ENCODE data around the gene CCL4. TPM values are rescaled to one million over a fixed set of nuclear protein-coding genes. Genes with fewer than 3 reads are reported as not detected.
"Not testable (repeated sequence)": the region's sequence is repeated elsewhere in the genome, so short reads cannot be mapped to it uniquely, and the experiment has no call there.

CCL4 gene
- total RNA-seq (2014; rRNA removed; shearing (Covaris generic)): not detected in 2 replicates

DNA sequence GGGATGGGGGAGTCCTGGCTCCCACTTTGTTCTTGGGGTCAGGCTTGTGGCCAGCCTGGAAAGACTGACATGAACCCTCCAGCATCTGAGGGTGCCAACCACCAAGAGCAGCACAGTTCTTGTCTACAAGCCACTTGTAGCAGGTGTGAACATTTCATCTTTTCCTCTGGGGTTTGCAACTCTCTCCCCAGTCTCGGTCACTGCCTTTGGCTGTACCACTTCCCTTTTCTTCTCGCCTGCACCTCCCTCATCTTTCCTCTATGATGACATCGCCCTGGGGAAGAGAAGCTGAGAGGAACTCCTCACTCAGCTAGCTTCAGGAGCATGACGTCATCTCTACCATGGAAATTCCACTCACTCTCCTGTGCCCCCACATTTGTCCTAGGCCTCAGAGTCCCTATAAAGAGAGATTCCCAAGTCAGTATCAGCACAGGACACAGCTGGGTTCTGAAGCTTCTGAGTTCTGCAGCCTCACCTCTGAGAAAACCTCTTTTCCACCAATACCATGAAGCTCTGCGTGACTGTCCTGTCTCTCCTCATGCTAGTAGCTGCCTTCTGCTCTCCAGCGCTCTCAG, at the start of gene CCL4:
TSS of gene CCL4 (plus strand) at position 427 of the 575 bp plus-strand sequence. CDS start at position 506, 79 bp downstream.
- DNase-seq (ENCODE audit: low spot score): not testable (repeated sequence)

- DNase-seq (ENCODE audit: low spot score): no peak
Measured at GRCh38 chr17:36055171-36055570, 48.5 kb upstream of the CCL4 start.

DNA sequence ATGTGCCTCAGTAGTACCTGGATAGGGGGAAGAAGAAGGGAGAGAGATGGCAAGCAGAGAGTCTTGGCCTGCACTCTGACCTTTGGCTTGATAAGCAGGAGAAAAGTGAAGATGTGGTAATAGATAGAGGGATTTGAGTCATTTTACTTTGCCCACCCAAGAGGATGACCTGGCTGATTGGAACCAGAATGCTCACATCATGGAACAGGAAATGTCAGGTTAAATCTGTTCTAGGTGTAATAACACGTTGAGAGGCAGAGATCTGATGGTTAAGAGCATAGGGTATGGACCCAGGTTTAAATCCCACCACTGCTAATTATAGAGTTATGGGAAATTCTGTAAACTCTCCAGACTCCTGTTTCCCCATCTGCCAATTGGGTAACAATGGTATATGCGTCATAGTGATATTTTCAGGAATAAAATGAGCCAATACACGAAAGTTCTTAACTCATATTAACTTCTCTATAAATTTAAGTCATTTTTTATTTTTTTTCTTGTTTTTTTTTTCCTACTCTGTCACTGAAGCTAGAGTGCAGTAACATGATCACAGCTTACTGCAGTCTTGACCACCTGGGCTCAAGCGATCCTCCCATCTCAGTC, 47.6 kb upstream of the CCL4 start:
- DNase-seq (ENCODE audit: low spot score): no peak

- DNase-seq (ENCODE audit: low spot score): no peak
Measured at GRCh38 chr17:36057911-36058310, 45.7 kb upstream of the CCL4 start.

DNA sequence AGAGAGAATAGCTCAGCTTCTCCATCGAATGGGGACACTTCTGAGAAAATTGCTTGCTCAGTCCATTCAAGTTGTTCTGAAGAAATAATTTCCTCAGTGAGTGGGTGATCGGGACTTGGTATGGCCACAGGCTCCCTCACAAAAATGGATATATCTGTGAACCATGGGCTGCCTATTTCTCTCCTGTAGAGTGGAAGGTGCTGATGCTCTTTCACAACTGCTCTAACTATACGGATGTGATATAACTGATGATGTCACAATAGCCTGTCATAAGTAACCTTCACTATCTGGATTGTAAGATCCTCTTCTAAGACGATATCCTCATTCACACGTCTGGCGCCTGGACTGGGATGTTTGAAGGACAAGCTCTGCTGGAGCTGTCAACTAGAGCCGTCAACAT, 44.2 kb upstream of the CCL4 start:
- DNase-seq (ENCODE audit: low spot score): no peak

GRCh38 chr17:36060816-36061215, 42.8 kb upstream of the CCL4 start:
- DNase-seq (ENCODE audit: low spot score): no peak

DNA sequence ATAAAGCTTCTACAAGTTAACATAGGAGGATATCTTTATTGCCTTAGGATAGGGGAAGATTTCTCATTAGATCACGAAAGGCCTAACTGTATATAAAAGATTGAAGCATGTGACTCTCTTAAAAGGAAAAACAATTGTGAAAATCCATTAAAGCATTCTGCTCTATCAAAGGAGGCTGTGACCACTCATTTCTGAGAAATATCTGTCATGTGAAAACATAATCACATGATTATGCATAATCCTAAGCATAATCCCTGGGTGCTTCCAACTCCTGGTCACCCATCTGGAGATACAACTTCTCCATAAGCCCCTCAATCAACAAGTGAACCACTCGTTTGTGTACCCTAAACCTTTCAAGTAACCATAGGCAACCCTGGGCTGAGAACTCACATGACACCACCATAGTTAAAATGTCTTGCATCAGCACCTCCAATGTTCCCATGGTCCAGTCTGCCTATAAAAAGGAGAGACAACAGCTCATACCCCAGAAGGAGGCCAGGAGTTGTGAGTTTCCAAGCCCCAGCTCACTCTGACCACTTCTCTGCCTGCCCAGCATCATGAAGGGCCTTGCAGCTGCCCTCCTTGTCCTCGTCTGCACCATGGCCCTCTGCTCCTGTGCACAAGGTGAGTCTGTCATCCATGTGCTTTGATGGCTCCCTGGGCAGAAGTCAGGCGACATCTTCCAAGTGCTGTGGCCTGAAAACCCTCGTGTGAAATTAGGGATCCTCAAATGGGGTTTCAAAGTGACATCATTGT, 39.7 kb upstream of the CCL4 start, which contains the start of gene CCL18:
TSS of gene CCL18 (plus strand) at position 487 of the 756 bp plus-strand sequence. CDS start at position 558, 71 bp downstream.
- no peak for DNase-seq (ENCODE audit: low spot score)

GRCh38 chr17:36066365-36066985, 37.2 kb upstream of the CCL4 start:
- no peak for DNase-seq (ENCODE audit: low spot score)

DNA sequence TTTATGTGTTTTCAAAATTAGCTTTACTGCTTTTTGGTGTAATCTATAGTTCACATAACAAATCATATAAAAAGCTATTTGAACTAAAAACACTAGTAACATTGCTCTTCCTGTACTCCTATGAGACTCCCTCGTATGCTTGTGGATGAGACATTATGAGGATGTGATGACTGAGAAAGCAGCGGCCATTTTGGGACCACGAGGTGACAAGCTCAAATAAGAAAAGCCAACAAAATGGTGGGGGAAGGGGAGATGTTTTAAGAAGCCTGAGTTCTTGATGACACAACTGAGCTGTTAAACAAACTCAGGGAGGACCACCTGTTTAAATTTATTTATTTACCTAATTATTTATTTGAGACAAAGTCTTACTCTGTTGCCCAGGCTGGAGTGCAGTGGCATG, 35.1 kb upstream of the CCL4 start:
- no peak for DNase-seq (ENCODE audit: low spot score)

DNA sequence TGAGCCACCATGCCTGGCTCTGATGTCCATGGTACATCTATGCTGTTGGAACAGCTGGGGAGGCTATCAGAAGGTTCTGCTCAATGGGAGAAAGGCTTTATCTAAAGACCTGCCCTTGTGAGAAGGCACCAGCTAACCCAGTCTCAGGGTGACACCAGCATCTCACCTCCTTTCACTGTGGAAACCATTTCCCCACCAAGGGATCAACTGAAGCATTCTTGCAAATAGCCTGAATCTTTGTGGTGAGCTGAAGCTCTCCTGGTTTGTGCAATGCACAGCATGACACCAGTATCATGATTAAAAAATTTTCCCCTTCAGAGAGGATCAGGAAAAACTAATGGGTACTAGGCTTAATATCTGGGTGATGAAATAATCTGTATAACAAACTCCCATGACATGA, 34.5 kb upstream of the CCL4 start:
- DNase-seq (ENCODE audit: low spot score): no peak

- DNase-seq (ENCODE audit: low spot score): no peak
Measured at GRCh38 chr17:36070427-36070826, 33.2 kb upstream of the CCL4 start.

GRCh38 chr17:36071751-36072150, 31.9 kb upstream of the CCL4 start:
- no peak for DNase-seq (ENCODE audit: low spot score)

DNA sequence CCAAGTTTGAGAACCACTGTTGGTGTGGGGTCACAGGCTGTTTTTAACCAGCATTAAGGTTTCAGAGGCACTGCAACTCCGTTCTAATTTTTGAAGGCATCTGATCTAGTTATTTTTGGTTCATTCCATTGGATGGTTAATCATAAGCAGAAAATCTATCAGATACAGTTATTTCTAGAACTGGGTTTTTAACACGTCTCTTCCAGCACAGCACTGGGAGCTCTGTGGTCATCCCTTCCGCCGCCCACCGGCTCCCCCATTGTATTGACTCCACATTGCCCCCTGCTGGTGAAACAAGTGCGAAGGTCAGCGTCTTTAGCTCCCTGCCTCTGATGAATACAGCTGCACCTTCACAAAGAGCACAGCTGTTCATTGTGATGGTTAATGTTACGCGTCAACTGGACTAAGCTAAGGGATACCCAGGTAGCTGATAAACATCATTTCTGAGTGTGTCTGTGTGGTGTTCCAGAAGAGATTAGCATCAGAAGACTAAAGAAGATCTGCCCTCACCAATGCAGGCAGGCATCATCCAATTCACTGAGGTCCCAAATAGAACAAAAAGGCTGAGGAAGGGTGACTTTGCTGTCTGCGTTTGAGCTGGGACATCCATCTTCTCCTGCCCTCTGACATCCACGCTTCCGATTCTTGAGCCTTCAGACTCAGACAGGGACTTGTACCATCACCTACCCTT, 31.1 kb upstream of the CCL4 start:
- peak; percentile 14 for DNase-seq (ENCODE audit: low spot score)

DNA sequence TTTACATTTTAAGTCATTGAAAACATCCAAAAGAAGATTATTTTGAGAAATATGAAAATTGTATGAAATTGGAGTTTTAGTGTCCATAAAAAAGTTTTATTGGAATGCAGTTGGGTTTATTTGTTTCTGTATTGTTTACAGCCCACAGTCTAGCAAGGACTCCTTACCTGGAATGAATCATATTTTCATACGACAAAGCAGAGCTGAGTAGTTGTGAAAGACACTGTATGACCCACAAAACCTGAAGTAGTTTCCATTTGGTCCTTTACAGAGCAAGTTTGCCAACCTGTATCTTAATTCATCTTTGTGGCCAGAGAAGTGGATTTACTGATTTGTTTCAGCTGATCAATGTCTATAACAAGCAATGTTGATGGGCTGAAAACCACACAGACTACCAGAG, 29.3 kb upstream of the CCL4 start:
- no peak for DNase-seq (ENCODE audit: low spot score)

GRCh38 chr17:36081681-36082471, 21.8 kb upstream of the CCL4 start:
- DNase-seq (ENCODE audit: low spot score): not testable (repeated sequence)

DNA sequence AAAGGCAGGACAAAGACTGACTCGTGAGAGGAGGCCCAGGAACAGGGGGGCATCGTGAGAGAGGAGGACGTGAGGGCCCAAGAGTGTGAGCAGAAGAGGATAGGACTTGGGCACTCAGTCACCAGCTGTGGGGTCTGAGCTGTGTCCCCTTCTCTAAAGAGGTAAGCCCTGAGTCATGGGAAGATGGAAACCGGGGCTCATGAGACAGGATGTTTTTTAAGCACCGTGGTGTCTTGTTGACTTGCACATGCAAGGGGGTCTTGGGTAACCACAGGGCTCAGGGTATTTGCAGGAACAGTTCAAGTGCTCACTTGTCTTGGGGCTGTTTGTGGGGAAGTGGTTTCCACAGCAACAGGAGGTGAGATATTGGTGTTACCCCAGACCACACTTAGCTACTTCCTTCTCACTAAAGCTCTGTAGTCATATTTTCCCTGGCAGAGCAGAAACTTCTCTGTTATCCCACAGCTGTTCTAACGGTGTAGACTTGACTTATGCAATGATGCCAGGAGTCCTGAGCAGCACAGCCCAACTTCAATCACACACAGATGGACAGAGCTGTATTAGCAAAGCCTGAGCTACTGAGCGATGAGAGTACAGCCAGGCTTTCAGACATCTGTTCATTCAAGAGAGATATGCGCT, 21.0 kb upstream of the CCL4 start:
- DNase-seq (ENCODE audit: low spot score): not testable (repeated sequence)

DNA sequence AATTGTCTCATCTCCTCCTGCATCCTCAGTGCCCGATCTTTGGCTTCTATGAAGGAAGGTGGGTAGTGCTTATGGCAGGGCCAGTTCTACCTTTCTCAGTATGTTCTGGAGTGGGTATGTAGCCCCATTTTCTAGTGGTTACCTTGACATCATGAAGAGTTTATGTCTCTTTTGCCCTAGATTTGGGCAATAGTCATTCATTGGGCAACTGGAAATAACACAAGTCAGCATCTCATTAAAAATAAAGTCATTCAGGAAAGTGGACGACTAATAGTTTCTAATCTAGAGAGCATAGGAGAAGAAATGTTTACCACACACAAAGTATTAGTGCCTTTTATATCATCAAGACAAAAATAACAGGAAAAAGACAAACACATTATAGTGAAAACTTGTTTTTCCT, 19.9 kb upstream of the CCL4 start:
- DNase-seq (ENCODE audit: low spot score): not testable (repeated sequence)

- no peak for DNase-seq (ENCODE audit: low spot score)
Measured at GRCh38 chr17:36085765-36086164, 17.9 kb upstream of the CCL4 start.

DNA sequence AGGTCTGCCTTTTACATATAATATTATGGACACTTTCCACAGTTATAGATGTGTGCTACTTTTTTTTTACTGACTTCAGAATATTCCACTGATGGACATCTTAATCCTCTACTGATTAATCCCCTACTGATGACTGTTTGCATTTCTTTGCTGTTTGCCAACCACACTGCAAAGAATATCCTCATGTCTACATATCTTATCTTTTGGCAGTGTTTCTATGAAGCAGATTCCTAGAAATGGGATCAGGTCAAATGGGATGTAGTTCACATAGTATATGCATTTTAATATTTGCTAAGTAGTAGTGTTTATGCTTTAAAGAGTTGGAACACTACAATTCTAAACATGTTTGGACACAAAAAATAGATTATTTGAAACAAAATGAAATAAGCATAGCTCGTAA, 16.8 kb upstream of the CCL4 start:
- DNase-seq (ENCODE audit: low spot score): no peak

GRCh38 chr17:36087471-36087870, 16.2 kb upstream of the CCL4 start:
- not testable (repeated sequence) for DNase-seq (ENCODE audit: low spot score)

All from A172 (cell line).